Vagina (tissue), 2 donors: ENCODE data around the gene ARPC4.
A peak's percentile ranks its signal among the peaks of the same experiment; 100 is the strongest.

Experiments used
- POLR2A ChIP-seq, 2 donors: fragments of 450-650 bp; IDR thresholded peaks; one replicate each; pipeline ENCODE4 v1.6.1; 2017; ENCODE audit warnings: antibody characterized with exemption in 2 of 2, mild to moderate bottlenecking in 2 of 2, moderate library complexity in 2 of 2
- POLR2AphosphoS5 ChIP-seq, 2 donors: sonication (generic); formaldehyde crosslinking; IDR thresholded peaks; one replicate each; pipeline ENCODE4 v1.9.0; 2017; ENCODE audit warnings: antibody characterized with exemption in 2 of 2, mild to moderate bottlenecking in 2 of 2, low read depth in 1 of 2; ENCODE audit not compliant: insufficient read depth in 1 of 2
- TF ChIP-seq, protein P1 (sequence below), 3 experiments: fragments of 450-650 bp in 2 of 3; fragments of 200-600 bp in 1 of 3; sonication (generic) in 1 of 3; IDR thresholded peaks; one replicate each; pipeline ENCODE4 v1.5.1; 2017 to 2019; ENCODE audit warnings: antibody characterized with exemption in 3 of 3, mild to moderate bottlenecking in 2 of 3, moderate library complexity in 2 of 3

DNA sequence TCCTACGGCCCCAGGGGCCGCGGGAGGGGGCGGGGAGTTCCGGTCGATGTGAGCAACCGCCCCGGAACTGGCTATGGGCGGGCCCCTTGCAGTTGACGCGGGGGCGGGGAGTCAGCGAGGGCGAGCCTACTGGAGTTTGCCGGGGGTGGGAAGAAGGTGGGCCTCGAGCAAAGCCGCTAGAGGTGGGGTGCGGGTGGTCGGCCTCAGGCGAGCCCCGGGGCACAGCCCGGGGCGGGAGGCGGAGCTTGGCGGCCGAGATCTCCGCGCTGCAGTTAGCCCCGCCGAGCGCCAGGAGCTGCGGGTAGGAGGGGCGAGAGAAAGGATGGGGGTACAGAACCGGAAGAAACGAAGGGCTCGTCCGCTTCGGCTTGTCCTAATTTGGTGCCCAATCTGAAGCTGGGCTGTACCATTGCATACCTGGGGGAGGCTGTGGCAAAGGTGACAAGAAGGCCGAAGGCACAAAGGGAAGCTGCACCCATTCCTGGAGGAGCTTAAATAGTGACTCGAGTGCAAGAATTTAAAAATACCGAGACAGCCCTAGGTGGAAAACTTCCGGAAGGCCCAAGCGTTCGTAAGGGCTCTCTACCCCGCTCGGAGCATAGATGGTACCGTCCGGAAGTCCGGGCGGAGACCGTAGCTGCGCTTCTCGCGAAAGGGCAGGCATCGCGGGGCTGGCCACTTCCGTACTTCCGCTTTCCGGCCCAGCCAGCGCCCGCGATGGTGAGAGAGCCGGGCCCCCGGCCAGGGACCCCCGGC, at the start of gene ARPC4, which contains the start of gene TADA3:
- TF ChIP-seq, protein P1, sequence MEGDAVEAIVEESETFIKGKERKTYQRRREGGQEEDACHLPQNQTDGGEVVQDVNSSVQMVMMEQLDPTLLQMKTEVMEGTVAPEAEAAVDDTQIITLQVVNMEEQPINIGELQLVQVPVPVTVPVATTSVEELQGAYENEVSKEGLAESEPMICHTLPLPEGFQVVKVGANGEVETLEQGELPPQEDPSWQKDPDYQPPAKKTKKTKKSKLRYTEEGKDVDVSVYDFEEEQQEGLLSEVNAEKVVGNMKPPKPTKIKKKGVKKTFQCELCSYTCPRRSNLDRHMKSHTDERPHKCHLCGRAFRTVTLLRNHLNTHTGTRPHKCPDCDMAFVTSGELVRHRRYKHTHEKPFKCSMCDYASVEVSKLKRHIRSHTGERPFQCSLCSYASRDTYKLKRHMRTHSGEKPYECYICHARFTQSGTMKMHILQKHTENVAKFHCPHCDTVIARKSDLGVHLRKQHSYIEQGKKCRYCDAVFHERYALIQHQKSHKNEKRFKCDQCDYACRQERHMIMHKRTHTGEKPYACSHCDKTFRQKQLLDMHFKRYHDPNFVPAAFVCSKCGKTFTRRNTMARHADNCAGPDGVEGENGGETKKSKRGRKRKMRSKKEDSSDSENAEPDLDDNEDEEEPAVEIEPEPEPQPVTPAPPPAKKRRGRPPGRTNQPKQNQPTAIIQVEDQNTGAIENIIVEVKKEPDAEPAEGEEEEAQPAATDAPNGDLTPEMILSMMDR (IDR thresholded peaks at IDR 0.05), result no peak
- TF ChIP-seq POLR2A (IDR thresholded peaks at IDR 0.05) (peak in 1 of 2 donors; percentile 50), POLR2AphosphoS5 (IDR thresholded peaks at IDR 0.05; ENCODE audit: insufficient read depth in 1 of 2, low read depth in 1 of 2) (peak; percentile 90 to 91)
